GM12892 (cell line): Measurements from ENCODE around the gene TTLL8.

Experiments used
- DNase-seq: peaks from one replicate; pipeline ENCODE4 v3.0.0; 2011; ENCODE audit not compliant: insufficient read length
- FAIRE-seq: peaks from 2 replicates; lab custom pipeline; 2011; peaks lifted over from hg19 to GRCh38; lab: Jason Lieb, UNC
- POLR2A ChIP-seq: IDR thresholded peaks from 2 replicates; pipeline ENCODE4 v1.6.1; 2011; ENCODE audit warnings: low read depth, low read length, control low read depth
- POLR2AphosphoS5 ChIP-seq: IDR thresholded peaks from 2 replicates; pipeline ENCODE4 v1.6.1; 2011; ENCODE audit warnings: low read depth, low read length, control low read depth
- TAF1 ChIP-seq: IDR thresholded peaks from 2 replicates; pipeline ENCODE4 v1.6.1; 2011; ENCODE audit warnings: low read depth, mild to moderate bottlenecking, control low read depth, low read length, borderline replicate concordance

Gene TTLL8

GRCh38 chr22:50081426-50082196 lies 23.5 kb upstream of the TTLL8 start:
- no peak for DNase-seq
- FAIRE-seq = no peak
- no peak for TF ChIP-seq TAF1
- no peak for TF ChIP-seq POLR2AphosphoS5

GRCh38 chr22:50080077-50080465 lies 22.0 kb upstream of the TTLL8 start:
- no peak for DNase-seq
- FAIRE-seq = no peak
- TF ChIP-seq TAF1 = no peak
- TF ChIP-seq POLR2AphosphoS5 = no peak
- TF ChIP-seq POLR2A = no peak

GRCh38 chr22:50078761-50079160 lies 20.7 kb upstream of the TTLL8 start:
- no peak for TF ChIP-seq TAF1
- TF ChIP-seq POLR2AphosphoS5 = no peak
- TF ChIP-seq POLR2A = no peak
- DNase-seq (no peak), FAIRE-seq (no peak)

- TF ChIP-seq POLR2A = no peak
- no peak for TF ChIP-seq POLR2AphosphoS5
- TF ChIP-seq TAF1 = no peak
- no peak for FAIRE-seq
- DNase-seq = no peak
Observed at GRCh38 chr22:50078246-50078645, 20.1 kb upstream of the TTLL8 start.

- DNase-seq (no peak), FAIRE-seq (no peak)
- TF ChIP-seq POLR2AphosphoS5 (no peak), TAF1 (no peak), POLR2A (no peak)
Observed at GRCh38 chr22:50076646-50077535, 18.8 kb upstream of the TTLL8 start.

GRCh38 chr22:50074551-50075530 lies 16.7 kb upstream of the TTLL8 start:
- FAIRE-seq (no peak), DNase-seq (no peak)
- TF ChIP-seq POLR2A (no peak), TAF1 (no peak), POLR2AphosphoS5 (no peak)

GRCh38 chr22:50074056-50074455 lies 16.0 kb upstream of the TTLL8 start:
- FAIRE-seq (no peak), DNase-seq (no peak)
- TF ChIP-seq POLR2A (no peak), TAF1 (no peak), POLR2AphosphoS5 (no peak)

- no peak for DNase-seq
- TF ChIP-seq POLR2A = no peak
- FAIRE-seq = no peak
Observed at GRCh38 chr22:50072714-50073538, 14.8 kb upstream of the TTLL8 start.

- FAIRE-seq (no peak), DNase-seq (no peak)
- TF ChIP-seq POLR2A (no peak), TAF1 (no peak), POLR2AphosphoS5 (no peak)
Observed at GRCh38 chr22:50072167-50072555, 14.1 kb upstream of the TTLL8 start.

GRCh38 chr22:50071432-50072166 lies 13.5 kb upstream of the TTLL8 start:
- no peak for FAIRE-seq

More at GRCh38 chr22:50071432-50072166, 13.5 kb upstream of the TTLL8 start:
- TF ChIP-seq TAF1 (no peak), POLR2A (no peak)
- DNase-seq = no peak
